ENCODE measurements around the gene TAS2R10. TPM values are rescaled to one million over a fixed set of nuclear protein-coding genes. Genes with fewer than 3 reads are reported as not detected.

TAS2R10 gene
- total RNA-seq, 1 donor from 2014 or later = 1.4 TPM

GRCh38 chr12:10853776-10854175 is 27.6 kb upstream of the TAS2R10 start:
- Histone ChIP-seq H3K27me3 (no peaks in the 10 kb centered on the region), H3K9me3 (ENCODE audit: low read depth) (peaks cover 7% of the 10 kb centered on the region), H3K4me1 (no peaks in the 10 kb centered on the region), H3K79me2 (ENCODE audit: low read depth) (no peaks in the 10 kb centered on the region), H2AFZ (replicated peaks) (no peak overlapping the region), H3K9ac (no peak overlapping the region), H3K27ac (no peak overlapping the region), H4K20me1 (ENCODE audit: low read depth) (no peaks in the 10 kb centered on the region), H3K4me3 (no peak overlapping the region), H3K4me2 (no peak overlapping the region), H3F3A (ENCODE audit: low read depth) (no peaks in the 10 kb centered on the region), H3K36me3 (peaks cover 14% of the 10 kb centered on the region)
- Mint-ChIP-seq H3K4me3 (no peak overlapping the region), H3K4me1 (no peaks in the 10 kb centered on the region), H3K9me3 (peaks cover 27% of the 10 kb centered on the region), H3K36me3 (peaks cover 40% of the 10 kb centered on the region), H3K27me3 (ENCODE audit: insufficient read depth, low read depth) (no peaks in the 10 kb centered on the region), H3K27ac (no peak overlapping the region)
- DNase-seq (ENCODE audit: low spot score) = no peak
- TF ChIP-seq CTCF (IDR thresholded peaks at IDR 0.05) (no peak), EZH2 (IDR thresholded peaks at IDR 0.05) (no peak), EZH2phosphoT487 (IDR thresholded peaks at IDR 0.05) (no peak)

- H3K79me2 ChIP-seq (ENCODE audit: low read depth) = no peaks in the 10 kb centered on the region
- no peak overlapping the region for H3K27ac Mint-ChIP-seq
- H3F3A ChIP-seq (ENCODE audit: low read depth) = no peaks in the 10 kb centered on the region
- peaks cover 1% of the 10 kb centered on the region for H3K36me3 ChIP-seq
- no peaks in the 10 kb centered on the region for H4K20me1 ChIP-seq (ENCODE audit: low read depth)
- no peak for DNase-seq (ENCODE audit: low spot score)
- no peak overlapping the region for H2AFZ ChIP-seq (replicated peaks)
- no peak overlapping the region for H3K4me3 ChIP-seq
- H3K4me3 Mint-ChIP-seq = no peak overlapping the region
- H3K9me3 Mint-ChIP-seq = peaks cover 7% of the 10 kb centered on the region
- H3K36me3 Mint-ChIP-seq = peaks cover 25% of the 10 kb centered on the region
- H3K27me3 ChIP-seq = no peaks in the 10 kb centered on the region
- no peaks in the 10 kb centered on the region for H3K4me1 ChIP-seq
- peaks cover 3% of the 10 kb centered on the region for H3K9me3 ChIP-seq (ENCODE audit: low read depth)
- no peak overlapping the region for H3K4me2 ChIP-seq
- TF ChIP-seq EZH2 (IDR thresholded peaks at IDR 0.05) = no peak
- TF ChIP-seq CTCF (IDR thresholded peaks at IDR 0.05) = no peak
- TF ChIP-seq EZH2phosphoT487 (IDR thresholded peaks at IDR 0.05) = no peak
- no peaks in the 10 kb centered on the region for H3K27me3 Mint-ChIP-seq (ENCODE audit: insufficient read depth, low read depth)
- no peak overlapping the region for H3K9ac ChIP-seq
- no peaks in the 10 kb centered on the region for H3K4me1 Mint-ChIP-seq
- no peak overlapping the region for H3K27ac ChIP-seq
Measured at GRCh38 chr12:10851243-10851858, 25.2 kb upstream of the TAS2R10 start.

- H3K9ac ChIP-seq = no peak within 1 kb of the TSS
- no peak within 1 kb of the TSS for H3K4me3 Mint-ChIP-seq
- H3K4me1 Mint-ChIP-seq = no peaks in the 10 kb centered on the region
- H3K9me3 Mint-ChIP-seq = no peaks in the 10 kb centered on the region
- no peak within 1 kb of the TSS for H3K27ac ChIP-seq
- no peak within 1 kb of the TSS for H2AFZ ChIP-seq (replicated peaks)
- no peaks in the 10 kb centered on the region for H3K27me3 Mint-ChIP-seq (ENCODE audit: insufficient read depth, low read depth)
- H4K20me1 ChIP-seq (ENCODE audit: low read depth) = no peaks in the 10 kb centered on the region
- TF ChIP-seq EZH2phosphoT487 (IDR thresholded peaks at IDR 0.05) (no peak), EZH2 (IDR thresholded peaks at IDR 0.05) (no peak), CTCF (IDR thresholded peaks at IDR 0.05) (no peak)
- DNase-seq (ENCODE audit: low spot score) = no peak
- no peak within 1 kb of the TSS for H3K4me3 ChIP-seq
- H3K36me3 Mint-ChIP-seq = peaks cover 17% of the 10 kb centered on the region
- no peaks in the 10 kb centered on the region for H3F3A ChIP-seq (ENCODE audit: low read depth)
- H3K9me3 ChIP-seq (ENCODE audit: low read depth) = no peaks in the 10 kb centered on the region
- H3K79me2 ChIP-seq (ENCODE audit: low read depth) = no peaks in the 10 kb centered on the region
- H3K27ac Mint-ChIP-seq = no peak within 1 kb of the TSS
- H3K4me2 ChIP-seq = no peak within 1 kb of the TSS
- H3K27me3 ChIP-seq = no peaks in the 10 kb centered on the region
- H3K4me1 ChIP-seq = no peaks in the 10 kb centered on the region
- no peaks in the 10 kb centered on the region for H3K36me3 ChIP-seq
Measured at GRCh38 chr12:10849425-10849878, 23.3 kb upstream of the TAS2R10 start, which contains the start of gene PRR4. Gene PRR4 (minus strand): TSS chr12:10849475. CDS start chr12:10849437, 38 bp downstream.

Data from neural progenitor cell (in vitro differentiated cells).